Brain microvascular endothelial cell (primary cell): ENCODE measurements around the gene CCNYL1.

ENCODE experiments used
- DNase-seq: peaks from one replicate; pipeline ENCODE4 v3.0.0-alpha.2; 2020
- H3K27ac ChIP-seq: fragments of 250-450 bp; sonication (Bioruptor Pico); 2 replicates; pipeline ENCODE4 v1.5.1; 2020; ENCODE audit warnings: mild to moderate bottlenecking, moderate library complexity
- H3K27me3 ChIP-seq: fragments of 250-450 bp; sonication (Bioruptor Pico); replicated peaks from 2 replicates; pipeline ENCODE4 v1.5.1; 2020; ENCODE audit warnings: mild to moderate bottlenecking
- H3K36me3 ChIP-seq: fragments of 250-450 bp; sonication (Bioruptor Pico); replicated peaks from 2 replicates; pipeline ENCODE4 v1.5.1; 2020; ENCODE audit warnings: mild to moderate bottlenecking
- H3K4me3 ChIP-seq: 2 replicates; pipeline ENCODE4 v1.5.1; 2011; ENCODE audit warnings: low read depth, mild to moderate bottlenecking, control low read depth, low read length, moderate library complexity
- CTCF ChIP-seq: IDR thresholded peaks from 2 replicates; pipeline ENCODE4 v1.5.1; 2011; ENCODE audit warnings: low read depth, mild to moderate bottlenecking, moderate library complexity, low read length, control low read depth, inconsistent platforms; ENCODE audit errors: missing control alignments
- in situ Hi-C: cut with HindIII; loops from 2 replicates; pipeline ENCODE4 v1.10.0; 2017; ENCODE audit warnings: low sequenced_read_pairs, low pct_ligation_motif_present

CCNYL1 gene

GRCh38 chr2:207763303-207763917, 52.0 kb downstream of the CCNYL1 start:
- in situ Hi-C loops: no loop called here
- Histone ChIP-seq H3K27ac (no peak overlapping the region), H3K36me3 (no peaks in the 10 kb centered on the region), H3K27me3 (no peaks in the 10 kb centered on the region), H3K4me3 (no peak overlapping the region)
- no peak for TF ChIP-seq CTCF
- no peak for DNase-seq

- H3K4me3 ChIP-seq: no peak overlapping the region
- in situ Hi-C loops: no loop called here
- no peak for DNase-seq
- no peak for TF ChIP-seq CTCF
- no peak overlapping the region for H3K27ac ChIP-seq
- H3K36me3 ChIP-seq: no peaks in the 10 kb centered on the region
- H3K27me3 ChIP-seq: no peaks in the 10 kb centered on the region
Measured at GRCh38 chr2:207764096-207764630, 52.7 kb downstream of the CCNYL1 start.

GRCh38 chr2:207765547-207765946, 54.1 kb downstream of the CCNYL1 start:
- in situ Hi-C loops: no loop called here
- no peak for DNase-seq
- no peak for TF ChIP-seq CTCF
- Histone ChIP-seq H3K36me3 (no peaks in the 10 kb centered on the region), H3K4me3 (no peak overlapping the region), H3K27me3 (no peaks in the 10 kb centered on the region), H3K27ac (no peak overlapping the region)

- no peak for DNase-seq
- in situ Hi-C loops: no loop called here
- H3K27me3 ChIP-seq: no peaks in the 10 kb centered on the region
- TF ChIP-seq CTCF: no peak
- no peak overlapping the region for H3K27ac ChIP-seq
- no peaks in the 10 kb centered on the region for H3K36me3 ChIP-seq
- no peak overlapping the region for H3K4me3 ChIP-seq
Measured at GRCh38 chr2:207766041-207766551, 54.7 kb downstream of the CCNYL1 start.

GRCh38 chr2:207766697-207767460, 55.4 kb downstream of the CCNYL1 start:
- H3K36me3 ChIP-seq: no peaks in the 10 kb centered on the region
- peak overlapping the region; percentile 9 for H3K4me3 ChIP-seq
- in situ Hi-C loops: no loop called here
- TF ChIP-seq CTCF: no peak
- H3K27me3 ChIP-seq: no peaks in the 10 kb centered on the region
- no peak for DNase-seq
- no peak overlapping the region for H3K27ac ChIP-seq
